H4 (cell line): Measurements from ENCODE around the gene LAMP1. TPM values are rescaled to one million over a fixed set of nuclear protein-coding genes. Genes with fewer than 3 reads are reported as not detected.

Experiments
- total RNA-seq: library from RNA; depleted of rRNA; stranded (reverse); fragments of >200 nt; shearing (Covaris generic); gene quantifications from 2 replicates; pipeline ENCODE4 v1.2.3, GENCODE V29; 2014; rRNA removed

LAMP1 gene
- total RNA-seq, 1 experiment from 2014 or later, result 77.3 TPM

Other genes starting within 250 kb of the LAMP1 start
- not detected in 2 replicates for gene F7, start 191.4 kb upstream of the LAMP1 start, total RNA-seq
- not detected in 2 replicates for gene F10, start 174.4 kb upstream of the LAMP1 start, total RNA-seq
- not detected in 2 replicates for gene PROZ, start 138.6 kb upstream of the LAMP1 start, total RNA-seq
- 62.4 and 68.1 TPM in 2 replicates for gene PCID2, start 88.6 kb upstream of the LAMP1 start, total RNA-seq
- 61.0 and 62.3 TPM in 2 replicates for gene CUL4A, start 87.6 kb upstream of the LAMP1 start, total RNA-seq
- 3.6 and 6.7 TPM in 2 replicates for gene GRTP1, start 66.9 kb downstream of the LAMP1 start, total RNA-seq
- 0.23 and 1.3 TPM in 2 replicates for gene ADPRHL1, start 156.2 kb downstream of the LAMP1 start, total RNA-seq
- gene DCUN1D2, start 193.5 kb downstream of the LAMP1 start, total RNA-seq, result 4.5 and 19.6 TPM in 2 replicates